Neural cell (in vitro differentiated cells): ENCODE measurements around the gene PFKFB1.

ENCODE experiments used
- CTCF ChIP-seq: fragments of 450-650 bp; IDR thresholded peaks from 2 replicates; pipeline ENCODE4 v1.5.1; 2014; ENCODE audit warnings: antibody characterized with exemption, mild to moderate bottlenecking, moderate library complexity; ENCODE audit not compliant: poor library complexity, severe bottlenecking
- EP300 ChIP-seq: fragments of 450-650 bp; conservative IDR thresholded peaks from 2 replicates; pipeline ENCODE4 v1.6.1; 2014; ENCODE audit warnings: antibody characterized with exemption, mild to moderate bottlenecking, moderate library complexity; ENCODE audit not compliant: poor library complexity, severe bottlenecking
- EZH2 ChIP-seq: fragments of 200-600, 300-800 bp; shearing (Covaris generic), sonication (generic); IDR thresholded peaks from 2 replicates; pipeline ENCODE4 v1.6.1; 2014; ENCODE audit warnings: antibody characterized with exemption, low read length, borderline replicate concordance, mild to moderate bottlenecking; ENCODE audit not compliant: insufficient read depth, poor library complexity, severe bottlenecking
- POLR2AphosphoS5 ChIP-seq: IDR thresholded peaks from 2 replicates; pipeline ENCODE4 v1.6.1; 2012
- RAD21 ChIP-seq: fragments of 450-650 bp; conservative IDR thresholded peaks from 2 replicates; pipeline ENCODE4 v1.6.1; 2014; ENCODE audit warnings: antibody characterized with exemption, mild to moderate bottlenecking, moderate library complexity
- TAF1 ChIP-seq: IDR thresholded peaks from 2 replicates; pipeline ENCODE4 v1.6.1; 2012; ENCODE audit warnings: low read depth
- TF ChIP-seq, protein P1 (sequence below): IDR thresholded peaks from 2 replicates; pipeline ENCODE4 v1.6.1; 2012; ENCODE audit warnings: borderline replicate concordance

- TF ChIP-seq CTCF (no peak), EZH2 (no peak), POLR2AphosphoS5 (no peak), RAD21 (no peak), TAF1 (no peak), EP300 (no peak)
- TF ChIP-seq, protein P1, sequence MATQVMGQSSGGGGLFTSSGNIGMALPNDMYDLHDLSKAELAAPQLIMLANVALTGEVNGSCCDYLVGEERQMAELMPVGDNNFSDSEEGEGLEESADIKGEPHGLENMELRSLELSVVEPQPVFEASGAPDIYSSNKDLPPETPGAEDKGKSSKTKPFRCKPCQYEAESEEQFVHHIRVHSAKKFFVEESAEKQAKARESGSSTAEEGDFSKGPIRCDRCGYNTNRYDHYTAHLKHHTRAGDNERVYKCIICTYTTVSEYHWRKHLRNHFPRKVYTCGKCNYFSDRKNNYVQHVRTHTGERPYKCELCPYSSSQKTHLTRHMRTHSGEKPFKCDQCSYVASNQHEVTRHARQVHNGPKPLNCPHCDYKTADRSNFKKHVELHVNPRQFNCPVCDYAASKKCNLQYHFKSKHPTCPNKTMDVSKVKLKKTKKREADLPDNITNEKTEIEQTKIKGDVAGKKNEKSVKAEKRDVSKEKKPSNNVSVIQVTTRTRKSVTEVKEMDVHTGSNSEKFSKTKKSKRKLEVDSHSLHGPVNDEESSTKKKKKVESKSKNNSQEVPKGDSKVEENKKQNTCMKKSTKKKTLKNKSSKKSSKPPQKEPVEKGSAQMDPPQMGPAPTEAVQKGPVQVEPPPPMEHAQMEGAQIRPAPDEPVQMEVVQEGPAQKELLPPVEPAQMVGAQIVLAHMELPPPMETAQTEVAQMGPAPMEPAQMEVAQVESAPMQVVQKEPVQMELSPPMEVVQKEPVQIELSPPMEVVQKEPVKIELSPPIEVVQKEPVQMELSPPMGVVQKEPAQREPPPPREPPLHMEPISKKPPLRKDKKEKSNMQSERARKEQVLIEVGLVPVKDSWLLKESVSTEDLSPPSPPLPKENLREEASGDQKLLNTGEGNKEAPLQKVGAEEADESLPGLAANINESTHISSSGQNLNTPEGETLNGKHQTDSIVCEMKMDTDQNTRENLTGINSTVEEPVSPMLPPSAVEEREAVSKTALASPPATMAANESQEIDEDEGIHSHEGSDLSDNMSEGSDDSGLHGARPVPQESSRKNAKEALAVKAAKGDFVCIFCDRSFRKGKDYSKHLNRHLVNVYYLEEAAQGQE: no peak
These were observed 2.3 kb downstream of the PFKFB1 start for GRCh38 chrX:54991706-54992105.
